ENCODE results near the gene LIN52.

The LIN52 gene

GRCh38 chr14:74140374-74140850 lies 55.7 kb downstream of the LIN52 start:
- H3K27ac Mint-ChIP-seq = no peak overlapping the region

DNA sequence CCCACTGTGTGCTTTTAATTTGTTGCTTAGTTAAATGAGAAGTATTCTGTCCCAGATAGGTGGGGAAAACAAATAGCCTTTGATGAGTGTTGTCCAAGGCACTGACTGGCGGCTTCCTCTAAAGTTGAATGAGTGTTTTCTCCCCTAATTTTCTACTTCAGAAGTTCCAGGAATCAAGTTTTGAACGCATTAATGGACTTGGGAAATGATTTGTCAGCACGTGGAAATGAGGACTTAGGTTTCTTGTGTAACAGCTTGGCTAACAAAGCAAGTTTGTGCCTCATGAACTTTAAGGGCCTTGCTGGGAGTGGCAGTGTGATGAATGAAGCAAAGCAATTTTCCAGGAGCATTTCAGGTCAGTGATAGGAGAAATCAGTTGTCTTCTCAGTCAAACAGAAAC lies 56.9 kb downstream of the LIN52 start:
- peaks cover 7% of the 10 kb centered on the region for H3K4me1 Mint-ChIP-seq
- H3K36me3 Mint-ChIP-seq = peaks cover 16% of the 10 kb centered on the region
- ATAC-seq = no peak
- H3K9me3 Mint-ChIP-seq = no peaks in the 10 kb centered on the region
- no peaks in the 10 kb centered on the region for H3K27me3 Mint-ChIP-seq
- no peak overlapping the region for H3K27ac Mint-ChIP-seq
- no peak overlapping the region for H3K4me3 Mint-ChIP-seq

More at GRCh38 chr14:74140374-74140850, 55.7 kb downstream of the LIN52 start:
- Mint-ChIP-seq H3K4me1 (peaks cover 7% of the 10 kb centered on the region), H3K4me3 (no peak overlapping the region), H3K9me3 (no peaks in the 10 kb centered on the region), H3K36me3 (peaks cover 16% of the 10 kb centered on the region), H3K27me3 (no peaks in the 10 kb centered on the region)
- peak; percentile 78 for ATAC-seq

DNA sequence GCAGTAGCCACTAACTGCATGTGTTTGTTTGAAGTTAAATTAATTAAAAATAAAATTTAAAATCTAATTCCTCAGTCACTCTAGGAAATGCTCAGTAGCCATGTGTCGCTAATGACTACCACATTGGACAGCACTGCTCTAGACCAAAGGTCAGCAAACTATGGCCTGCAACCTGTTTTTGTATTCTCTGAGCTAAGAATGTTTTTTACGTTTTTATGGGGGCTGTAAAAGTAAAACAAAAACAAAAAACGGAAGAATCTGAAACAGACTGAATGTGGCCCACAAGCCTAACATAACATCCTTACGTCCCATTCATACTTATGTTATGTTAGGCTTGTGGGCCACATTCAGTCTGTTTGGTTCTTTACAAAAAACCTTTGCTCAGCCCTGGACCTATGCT lies 57.8 kb downstream of the LIN52 start:
- peaks cover 16% of the 10 kb centered on the region for H3K36me3 Mint-ChIP-seq
- no peaks in the 10 kb centered on the region for H3K9me3 Mint-ChIP-seq
- no peak for ATAC-seq
- no peak overlapping the region for H3K4me3 Mint-ChIP-seq
- peaks cover 7% of the 10 kb centered on the region for H3K4me1 Mint-ChIP-seq
- H3K27ac Mint-ChIP-seq = no peak overlapping the region
- no peaks in the 10 kb centered on the region for H3K27me3 Mint-ChIP-seq

DNA sequence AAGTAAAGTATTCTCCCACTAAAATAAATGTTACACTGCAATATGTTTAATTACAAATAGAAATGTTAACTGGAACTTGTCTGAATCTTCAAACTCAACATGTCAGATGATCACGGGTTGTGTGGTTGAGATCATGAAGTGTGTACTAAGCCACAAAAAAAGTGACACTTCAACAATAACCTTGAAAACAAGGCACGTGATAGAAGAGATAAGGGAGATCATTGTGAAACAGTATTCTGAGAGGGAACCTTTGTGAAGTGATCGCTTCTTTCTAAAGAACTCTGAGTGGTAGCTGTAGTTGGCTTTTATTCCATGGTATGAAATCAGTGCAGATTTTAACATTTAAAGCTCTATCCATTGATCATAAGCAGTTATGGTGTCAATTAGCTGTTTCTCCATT lies 60.0 kb downstream of the LIN52 start:
- Mint-ChIP-seq H3K4me3 (no peak overlapping the region), H3K9me3 (no peaks in the 10 kb centered on the region), H3K4me1 (peaks cover 7% of the 10 kb centered on the region), H3K27me3 (no peaks in the 10 kb centered on the region), H3K27ac (no peak overlapping the region), H3K36me3 (peaks cover 10% of the 10 kb centered on the region)
- ATAC-seq = no peak

DNA sequence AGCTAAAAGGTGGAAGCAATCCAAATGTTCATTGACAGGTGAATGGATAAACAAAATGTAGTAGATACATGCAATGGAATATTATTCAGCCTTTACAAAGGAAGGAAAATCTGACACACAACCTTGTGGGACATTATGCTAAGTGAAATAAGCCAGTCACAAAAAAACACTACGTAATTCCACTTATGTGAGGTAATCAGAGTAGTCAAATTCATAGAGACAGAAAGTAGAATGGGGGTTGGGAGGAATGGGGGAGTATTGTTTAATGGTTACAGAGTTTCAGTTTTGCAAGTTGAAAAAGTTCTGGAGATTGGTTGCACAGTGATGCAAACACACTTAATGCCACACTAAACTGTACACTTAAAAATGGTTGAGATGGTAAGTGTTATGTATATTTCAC lies 62.8 kb downstream of the LIN52 start:
- no peaks in the 10 kb centered on the region for H3K27me3 Mint-ChIP-seq
- H3K9me3 Mint-ChIP-seq = no peaks in the 10 kb centered on the region
- no peak overlapping the region for H3K27ac Mint-ChIP-seq
- H3K36me3 Mint-ChIP-seq = peaks cover 10% of the 10 kb centered on the region
- H3K4me3 Mint-ChIP-seq = no peak overlapping the region
- ATAC-seq = no peak
- no peaks in the 10 kb centered on the region for H3K4me1 Mint-ChIP-seq

DNA sequence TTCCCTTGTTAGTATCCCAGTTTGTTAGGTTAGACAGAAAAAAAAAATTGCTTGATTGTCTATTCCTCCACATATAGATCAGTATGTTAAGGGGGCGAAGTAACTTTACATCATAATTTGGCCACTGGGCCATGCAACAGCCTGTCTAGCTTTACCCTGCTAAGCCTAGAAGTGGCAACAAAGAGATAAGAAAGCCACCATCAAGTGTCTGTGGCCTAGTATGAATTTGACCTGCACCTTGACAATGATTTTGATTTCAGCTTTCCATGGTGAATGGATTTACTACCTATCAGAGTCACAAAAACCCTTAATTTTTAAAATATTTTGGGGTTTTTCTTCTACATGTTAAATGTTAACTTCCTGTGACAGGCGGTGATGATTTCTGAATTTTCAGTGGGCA lies 63.9 kb downstream of the LIN52 start:
- no peaks in the 10 kb centered on the region for H3K9me3 Mint-ChIP-seq
- no peak for ATAC-seq
- H3K27me3 Mint-ChIP-seq = no peaks in the 10 kb centered on the region
- no peak overlapping the region for H3K27ac Mint-ChIP-seq
- no peak overlapping the region for H3K4me3 Mint-ChIP-seq
- peaks cover 8% of the 10 kb centered on the region for H3K36me3 Mint-ChIP-seq
- no peaks in the 10 kb centered on the region for H3K4me1 Mint-ChIP-seq

- Mint-ChIP-seq H3K27me3 (no peaks in the 10 kb centered on the region), H3K4me3 (no peak overlapping the region), H3K4me1 (no peaks in the 10 kb centered on the region), H3K36me3 (peaks cover 7% of the 10 kb centered on the region), H3K9me3 (no peaks in the 10 kb centered on the region), H3K27ac (no peak overlapping the region)
- no peak for ATAC-seq
These were observed 70.5 kb downstream of the LIN52 start for GRCh38 chr14:74155287-74155686.

- H3K9me3 Mint-ChIP-seq = no peaks in the 10 kb centered on the region
- H3K27ac Mint-ChIP-seq = no peak overlapping the region
- H3K36me3 Mint-ChIP-seq = peaks cover 7% of the 10 kb centered on the region
- ATAC-seq = no peak
- H3K4me3 Mint-ChIP-seq = no peak overlapping the region
- H3K4me1 Mint-ChIP-seq = no peaks in the 10 kb centered on the region
- H3K27me3 Mint-ChIP-seq = no peaks in the 10 kb centered on the region
These were observed 71.0 kb downstream of the LIN52 start for GRCh38 chr14:74155749-74156148.

DNA sequence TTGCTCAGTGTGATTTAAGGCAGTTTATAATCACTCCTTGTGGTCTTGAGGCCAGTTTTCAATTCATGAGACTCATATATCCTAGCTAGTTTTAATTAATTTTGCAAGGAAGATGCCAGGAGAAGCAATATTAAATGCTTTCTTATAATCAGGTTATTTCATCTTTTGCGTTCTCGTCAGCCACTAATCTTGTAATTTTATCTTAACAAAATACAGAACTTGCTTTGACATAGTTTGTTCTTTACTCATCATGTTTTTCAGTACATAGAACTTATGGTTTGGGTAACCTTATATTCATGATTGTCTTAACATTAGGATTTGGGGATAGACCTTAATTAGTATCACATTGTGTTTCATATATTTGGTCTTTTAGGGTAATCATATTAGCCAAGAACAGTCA lies 76.0 kb downstream of the LIN52 start:
- H3K9me3 Mint-ChIP-seq = no peaks in the 10 kb centered on the region
- H3K36me3 Mint-ChIP-seq = peaks cover 25% of the 10 kb centered on the region
- ATAC-seq = no peak
- no peak overlapping the region for H3K27ac Mint-ChIP-seq
- no peaks in the 10 kb centered on the region for H3K27me3 Mint-ChIP-seq
- no peak overlapping the region for H3K4me3 Mint-ChIP-seq
- H3K4me1 Mint-ChIP-seq = no peaks in the 10 kb centered on the region

DNA sequence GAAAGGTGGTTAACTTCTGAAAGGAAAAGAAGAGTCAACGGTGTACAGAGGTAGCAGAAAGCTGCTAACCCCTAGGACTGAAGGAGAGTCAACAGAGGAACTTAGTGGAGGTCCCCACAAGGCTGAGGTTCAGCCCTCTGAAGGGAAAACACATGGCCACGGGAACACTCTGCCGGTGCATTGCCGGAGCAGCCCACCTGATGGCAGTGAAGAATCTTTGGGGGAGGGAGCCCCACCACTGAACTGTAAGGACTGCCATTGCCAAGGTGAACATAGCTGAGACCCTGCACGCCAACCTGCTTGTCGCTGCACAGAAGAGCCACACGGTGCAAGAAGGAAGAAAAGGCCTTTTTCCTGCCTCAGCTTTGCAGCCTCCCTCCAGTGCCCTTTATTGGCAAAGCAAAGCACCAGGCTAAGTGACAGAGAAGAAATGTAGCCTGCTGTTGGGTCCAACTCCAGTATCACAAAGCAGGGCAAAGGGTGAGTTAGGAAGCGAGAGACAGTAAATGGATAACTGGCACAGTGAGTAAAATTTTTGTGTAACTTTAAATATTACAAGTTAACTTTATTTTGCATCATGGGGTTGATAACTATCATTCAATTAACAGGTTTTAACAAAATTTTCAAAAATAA lies 76.9 kb downstream of the LIN52 start:
- no peaks in the 10 kb centered on the region for H3K27me3 Mint-ChIP-seq
- no peaks in the 10 kb centered on the region for H3K9me3 Mint-ChIP-seq
- ATAC-seq = no peak
- H3K4me1 Mint-ChIP-seq = no peaks in the 10 kb centered on the region
- peaks cover 21% of the 10 kb centered on the region for H3K36me3 Mint-ChIP-seq
- no peak overlapping the region for H3K4me3 Mint-ChIP-seq
- no peak overlapping the region for H3K27ac Mint-ChIP-seq

DNA sequence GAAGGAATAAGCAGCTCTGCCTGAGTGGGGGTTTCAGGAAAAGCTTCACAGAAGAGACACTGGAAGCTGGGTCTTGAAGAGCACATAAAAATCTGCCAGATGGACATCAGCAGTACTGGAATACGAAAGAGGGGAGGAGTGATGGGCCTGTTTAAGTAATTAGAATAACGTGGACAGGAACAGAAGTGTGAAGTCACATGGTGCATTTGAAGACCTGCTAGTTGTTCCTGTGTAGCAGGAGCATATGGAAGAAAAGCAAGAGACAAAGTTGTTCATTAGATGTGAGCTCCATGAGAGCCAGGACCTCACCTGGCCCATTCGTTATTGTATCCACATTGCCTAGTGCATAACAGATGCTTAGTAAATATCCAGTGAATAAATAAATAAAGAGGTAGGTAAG lies 85.2 kb downstream of the LIN52 start:
- H3K4me3 Mint-ChIP-seq = no peak overlapping the region
- H3K4me1 Mint-ChIP-seq = no peaks in the 10 kb centered on the region

DNA sequence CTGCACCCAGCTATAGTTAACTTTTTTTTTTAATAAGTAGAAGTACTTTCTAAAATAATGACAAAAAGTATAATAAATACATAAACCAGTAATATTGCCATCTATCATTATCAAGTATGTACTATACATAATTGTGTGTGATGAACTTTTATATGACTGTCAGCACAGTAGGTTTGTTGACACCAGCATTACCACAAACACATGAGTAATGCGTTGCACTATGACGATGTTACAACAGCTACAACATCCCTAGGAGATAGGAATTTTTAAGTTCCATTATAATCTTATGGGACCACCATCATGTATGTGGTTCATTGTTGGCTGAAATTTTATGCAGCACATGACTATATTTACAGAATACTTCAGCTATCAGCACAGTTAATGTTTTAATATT lies 91.6 kb downstream of the LIN52 start:
- H3K36me3 Mint-ChIP-seq = peaks cover 5% of the 10 kb centered on the region
- H3K9me3 Mint-ChIP-seq = no peaks in the 10 kb centered on the region
- H3K4me3 Mint-ChIP-seq = no peak overlapping the region
- no peak overlapping the region for H3K27ac Mint-ChIP-seq
- ATAC-seq = no peak
- no peaks in the 10 kb centered on the region for H3K27me3 Mint-ChIP-seq
- H3K4me1 Mint-ChIP-seq = no peaks in the 10 kb centered on the region

More for the DNA sequence above, 85.2 kb downstream of the LIN52 start:
- Mint-ChIP-seq H3K36me3 (peaks cover 11% of the 10 kb centered on the region), H3K9me3 (no peaks in the 10 kb centered on the region), H3K27me3 (no peaks in the 10 kb centered on the region), H3K27ac (no peak overlapping the region)
- ATAC-seq = no peak

GRCh38 chr14:74179856-74180255 lies 95.1 kb downstream of the LIN52 start:
- ATAC-seq = no peak
- H3K9me3 Mint-ChIP-seq = no peaks in the 10 kb centered on the region

GRCh38 chr14:74190927-74191575 lies 106.3 kb downstream of the LIN52 start:
- H3K4me1 Mint-ChIP-seq = no peaks in the 10 kb centered on the region
- no peaks in the 10 kb centered on the region for H3K9me3 Mint-ChIP-seq
- no peak overlapping the region for H3K27ac Mint-ChIP-seq
- no peaks in the 10 kb centered on the region for H3K27me3 Mint-ChIP-seq
- peaks cover 12% of the 10 kb centered on the region for H3K36me3 Mint-ChIP-seq
- ATAC-seq = no peak
- no peak overlapping the region for H3K4me3 Mint-ChIP-seq

More at GRCh38 chr14:74179856-74180255, 95.1 kb downstream of the LIN52 start:
- Mint-ChIP-seq H3K36me3 (peaks cover 19% of the 10 kb centered on the region), H3K27me3 (no peaks in the 10 kb centered on the region), H3K27ac (no peak overlapping the region), H3K4me1 (no peaks in the 10 kb centered on the region), H3K4me3 (no peak overlapping the region)

DNA sequence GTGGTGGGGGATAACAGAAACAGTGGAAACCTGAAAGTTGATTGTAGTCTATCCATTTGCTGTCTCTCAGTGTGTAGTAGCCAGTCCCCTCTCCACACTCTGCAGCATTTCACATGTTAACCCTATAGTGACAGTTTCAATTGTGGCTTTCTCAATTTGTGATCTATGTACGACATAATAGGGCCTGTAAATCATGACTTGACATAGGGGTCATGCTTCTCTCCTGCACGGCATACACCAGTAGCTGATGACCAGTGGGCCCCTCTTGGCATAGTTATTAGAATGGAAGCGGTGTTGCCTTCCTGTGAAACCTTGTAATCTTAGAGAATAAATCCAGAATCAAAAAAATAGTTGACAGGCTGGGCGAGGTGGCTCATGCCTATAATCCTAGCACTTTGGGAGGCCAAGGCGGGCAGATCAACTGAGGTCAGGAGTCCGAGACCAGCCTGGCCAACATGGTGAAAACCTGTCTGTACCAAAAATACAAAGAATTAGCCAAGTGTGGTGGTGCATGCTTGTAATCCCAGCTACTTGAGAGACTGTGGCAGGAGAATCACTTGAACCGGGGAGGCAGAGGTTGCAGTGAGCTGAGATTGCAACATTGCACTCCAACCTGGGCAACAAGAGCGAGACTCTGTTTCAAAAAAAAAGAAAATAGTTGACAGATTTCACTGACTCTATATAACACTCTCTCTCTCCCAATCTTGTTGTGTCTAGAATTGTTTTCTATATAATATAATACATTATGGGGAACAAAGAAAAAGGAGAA lies 109.9 kb downstream of the LIN52 start:
- no peak overlapping the region for H3K4me3 Mint-ChIP-seq
- H3K4me1 Mint-ChIP-seq = no peaks in the 10 kb centered on the region
- ATAC-seq = no peak
- H3K27ac Mint-ChIP-seq = no peak overlapping the region
- no peaks in the 10 kb centered on the region for H3K27me3 Mint-ChIP-seq
- H3K9me3 Mint-ChIP-seq = no peaks in the 10 kb centered on the region
- H3K36me3 Mint-ChIP-seq = peaks cover 25% of the 10 kb centered on the region

DNA sequence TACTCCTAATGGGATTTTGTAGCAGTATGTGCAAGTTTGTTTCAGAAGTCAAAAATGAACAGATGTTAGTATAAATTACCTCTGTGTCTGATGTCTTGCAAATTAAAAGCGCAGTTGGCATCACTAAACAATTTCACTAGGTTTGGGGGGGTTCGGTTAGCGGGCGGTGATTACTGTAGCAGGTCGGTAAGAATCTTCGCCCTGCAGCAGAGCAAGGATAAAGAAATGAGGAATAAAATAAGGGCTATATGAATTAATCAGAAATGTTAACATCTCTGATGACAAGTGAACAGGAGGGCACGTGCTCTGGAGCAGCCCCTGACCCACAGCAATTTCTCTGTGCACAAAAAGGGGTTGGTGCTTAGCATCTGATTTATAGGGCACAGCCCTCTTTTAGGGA lies 110.9 kb downstream of the LIN52 start:
- Mint-ChIP-seq H3K36me3 (peaks cover 26% of the 10 kb centered on the region), H3K4me1 (no peaks in the 10 kb centered on the region), H3K4me3 (no peak overlapping the region), H3K27me3 (no peaks in the 10 kb centered on the region), H3K9me3 (no peaks in the 10 kb centered on the region), H3K27ac (no peak overlapping the region)
- ATAC-seq = no peak
